ENCODE measurements around the gene HMGXB4.

- TF ChIP-seq CTCF (IDR thresholded peaks at IDR 0.05), result no peak
- TF ChIP-seq POLR2A (IDR thresholded peaks at IDR 0.05), result no peak
Observed at GRCh38 chr22:35250156-35250555, 7.1 kb upstream of the HMGXB4 start.

All from testis (tissue), 2 donors.